K562 (cell line): ENCODE results near the gene HSPA8. TPM values are rescaled to one million over a fixed set of nuclear protein-coding genes. Genes with fewer than 3 reads are reported as not detected.

Source experiments
- DPF2 ChIP-seq: fragments of 450-650 bp; IDR thresholded peaks from 2 replicates; pipeline ENCODE4 v1.6.1; 2016
- ELF2 ChIP-seq: fragments of 250-450 bp; sonication (Bioruptor Pico); IDR thresholded peaks from 2 replicates; pipeline ENCODE4 v1.5.0; 2021; ENCODE audit warnings: mild to moderate bottlenecking
- FOXK2 ChIP-seq, 2 experiments: fragments of 450-650 bp; IDR thresholded peaks in 1 of 2; conservative IDR thresholded peaks in 1 of 2; 2 replicates each; pipeline ENCODE4 v1.6.1; 2016; ENCODE audit warnings: low read depth in 2 of 2, mild to moderate bottlenecking in 1 of 2
- GTF2E2 ChIP-seq: fragments of 200-800 bp; sonication (Bioruptor generic); IDR thresholded peaks from 2 replicates; pipeline ENCODE4 v1.6.1; 2016; ENCODE audit warnings: missing genetic modification characterization, missing compliant biosample characterization
- LCOR ChIP-seq: sonication (generic); formaldehyde crosslinking; IDR thresholded peaks from 2 replicates; pipeline ENCODE4 v1.8.0; 2022; ENCODE audit warnings: mild to moderate bottlenecking, missing genetic modification reagents
- RBM39 ChIP-seq: fragments of 200-400 bp; formaldehyde crosslinking; optimal IDR thresholded peaks from 2 replicates; pipeline ENCODE3; 2018; ENCODE audit warnings: low read depth, low read length
- ZNF561 ChIP-seq: fragments of 450-650 bp; formaldehyde crosslinking; conservative IDR thresholded peaks from 2 replicates; pipeline ENCODE4 v1.4.0; 2020; ENCODE audit warnings: mild to moderate bottlenecking, moderate library complexity
- ZSCAN29 ChIP-seq: fragments of 450-650 bp; IDR thresholded peaks from 2 replicates; pipeline ENCODE4 v1.6.1; 2017
- polyA plus RNA-seq, 8 experiments: library from polyadenylated mRNA; depleted of rRNA in 4 of 8; stranded (reverse) in 5 of 8; unstranded in 3 of 8; fragments of >200 nt; fragmentation: Nextera tagmentation in 2 of 8; fragmentation: Illumina TruSeq in 1 of 8; extraction: Ambion mirVana in 2 of 8; extraction: Trizol in 1 of 8; gene quantifications; 2 replicates each; pipeline versions ENCODE4 v1.2.1 to v1.2.3, GENCODE V29; 2011 to 2014; ENCODE audit warnings: inconsistent platforms in 1 of 8, missing spikeins in 1 of 8
- total RNA-seq, 7 experiments: library from RNA; depleted of rRNA in 6 of 7; stranded (reverse); fragments of >200 nt in 6 of 7; fragmentation: Illumina TruSeq in 2 of 7; extraction: Trizol in 2 of 7; gene quantifications; 2 replicates each; pipeline versions ENCODE4 v1.2.1 to v1.2.3, GENCODE V29; 2011 to 2021; ENCODE audit warnings: low replicate concordance in 1 of 7
- TF ChIP-seq, protein P1 (sequence below), 2 experiments: fragments of 450-650 bp; formaldehyde crosslinking in 1 of 2; IDR thresholded peaks; 2 replicates each; pipeline versions ENCODE4 v1.4.0 to v1.6.1; 2014 to 2020; ENCODE audit warnings: mild to moderate bottlenecking in 2 of 2, borderline replicate concordance in 1 of 2, low read depth in 1 of 2
- TF ChIP-seq, protein P2 (sequence below): sonication (generic); formaldehyde crosslinking; IDR thresholded peaks from 2 replicates; pipeline ENCODE4 v1.8.0; 2022; ENCODE audit warnings: mild to moderate bottlenecking, missing genetic modification reagents
- TF ChIP-seq, protein P3 (sequence below): fragments of 250-450 bp; sonication (Bioruptor Pico); IDR thresholded peaks from 2 replicates; pipeline ENCODE4 v1.4.0; 2020

Gene HSPA8
- total and polyA plus RNA-seq, 9 of the 15 experiments (the other 6 are each of a cell fraction or from before 2014, with no cell fraction given) = 1,250 to 3,966 (median 2,773) TPM

DNA sequence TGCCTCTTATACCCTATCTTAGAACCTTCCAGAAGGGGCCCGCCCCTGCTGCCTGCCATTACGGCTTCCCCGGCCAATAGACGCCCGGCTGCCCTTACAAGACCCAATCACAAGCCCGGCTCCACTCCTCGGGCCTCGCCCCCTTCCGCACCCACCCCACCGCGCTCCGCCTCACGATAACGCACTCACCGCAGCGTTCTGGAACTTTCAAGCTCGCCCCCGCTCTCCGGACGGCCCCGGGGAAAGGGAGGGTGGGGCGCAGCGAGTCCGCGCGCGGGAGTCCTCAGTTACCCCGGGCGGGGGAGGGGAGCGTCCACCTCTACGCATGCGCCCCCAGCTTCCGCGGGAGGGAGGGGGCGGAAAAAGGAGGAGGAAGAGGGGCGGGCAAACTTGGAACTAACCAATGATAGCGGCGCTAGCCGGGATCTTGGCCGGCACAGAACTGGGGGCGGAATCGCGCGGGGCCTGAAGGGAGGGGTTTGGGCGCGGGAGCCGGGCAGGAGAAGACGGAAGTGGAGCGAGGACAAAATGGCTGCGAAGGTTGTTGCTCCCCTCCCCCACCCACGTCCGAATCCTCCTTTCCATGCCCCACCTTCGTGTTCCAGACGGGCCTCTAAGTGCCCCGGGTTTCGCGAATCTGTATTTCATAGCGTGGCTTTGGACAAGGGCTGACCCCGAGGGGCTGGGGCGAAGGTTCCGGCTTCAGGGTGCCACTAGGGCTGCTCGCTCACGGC lies 389 bp upstream of the HSPA8 start (continued):
- TF ChIP-seq, protein P1, sequence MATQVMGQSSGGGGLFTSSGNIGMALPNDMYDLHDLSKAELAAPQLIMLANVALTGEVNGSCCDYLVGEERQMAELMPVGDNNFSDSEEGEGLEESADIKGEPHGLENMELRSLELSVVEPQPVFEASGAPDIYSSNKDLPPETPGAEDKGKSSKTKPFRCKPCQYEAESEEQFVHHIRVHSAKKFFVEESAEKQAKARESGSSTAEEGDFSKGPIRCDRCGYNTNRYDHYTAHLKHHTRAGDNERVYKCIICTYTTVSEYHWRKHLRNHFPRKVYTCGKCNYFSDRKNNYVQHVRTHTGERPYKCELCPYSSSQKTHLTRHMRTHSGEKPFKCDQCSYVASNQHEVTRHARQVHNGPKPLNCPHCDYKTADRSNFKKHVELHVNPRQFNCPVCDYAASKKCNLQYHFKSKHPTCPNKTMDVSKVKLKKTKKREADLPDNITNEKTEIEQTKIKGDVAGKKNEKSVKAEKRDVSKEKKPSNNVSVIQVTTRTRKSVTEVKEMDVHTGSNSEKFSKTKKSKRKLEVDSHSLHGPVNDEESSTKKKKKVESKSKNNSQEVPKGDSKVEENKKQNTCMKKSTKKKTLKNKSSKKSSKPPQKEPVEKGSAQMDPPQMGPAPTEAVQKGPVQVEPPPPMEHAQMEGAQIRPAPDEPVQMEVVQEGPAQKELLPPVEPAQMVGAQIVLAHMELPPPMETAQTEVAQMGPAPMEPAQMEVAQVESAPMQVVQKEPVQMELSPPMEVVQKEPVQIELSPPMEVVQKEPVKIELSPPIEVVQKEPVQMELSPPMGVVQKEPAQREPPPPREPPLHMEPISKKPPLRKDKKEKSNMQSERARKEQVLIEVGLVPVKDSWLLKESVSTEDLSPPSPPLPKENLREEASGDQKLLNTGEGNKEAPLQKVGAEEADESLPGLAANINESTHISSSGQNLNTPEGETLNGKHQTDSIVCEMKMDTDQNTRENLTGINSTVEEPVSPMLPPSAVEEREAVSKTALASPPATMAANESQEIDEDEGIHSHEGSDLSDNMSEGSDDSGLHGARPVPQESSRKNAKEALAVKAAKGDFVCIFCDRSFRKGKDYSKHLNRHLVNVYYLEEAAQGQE (IDR thresholded peaks at IDR 0.05; ENCODE audit: borderline replicate concordance) = peak; percentile 64
- TF ChIP-seq, protein P1 (CRISPR knock-in tag; IDR thresholded peaks at IDR 0.05; ENCODE audit: low read depth) = no peak
- TF ChIP-seq, protein P2, sequence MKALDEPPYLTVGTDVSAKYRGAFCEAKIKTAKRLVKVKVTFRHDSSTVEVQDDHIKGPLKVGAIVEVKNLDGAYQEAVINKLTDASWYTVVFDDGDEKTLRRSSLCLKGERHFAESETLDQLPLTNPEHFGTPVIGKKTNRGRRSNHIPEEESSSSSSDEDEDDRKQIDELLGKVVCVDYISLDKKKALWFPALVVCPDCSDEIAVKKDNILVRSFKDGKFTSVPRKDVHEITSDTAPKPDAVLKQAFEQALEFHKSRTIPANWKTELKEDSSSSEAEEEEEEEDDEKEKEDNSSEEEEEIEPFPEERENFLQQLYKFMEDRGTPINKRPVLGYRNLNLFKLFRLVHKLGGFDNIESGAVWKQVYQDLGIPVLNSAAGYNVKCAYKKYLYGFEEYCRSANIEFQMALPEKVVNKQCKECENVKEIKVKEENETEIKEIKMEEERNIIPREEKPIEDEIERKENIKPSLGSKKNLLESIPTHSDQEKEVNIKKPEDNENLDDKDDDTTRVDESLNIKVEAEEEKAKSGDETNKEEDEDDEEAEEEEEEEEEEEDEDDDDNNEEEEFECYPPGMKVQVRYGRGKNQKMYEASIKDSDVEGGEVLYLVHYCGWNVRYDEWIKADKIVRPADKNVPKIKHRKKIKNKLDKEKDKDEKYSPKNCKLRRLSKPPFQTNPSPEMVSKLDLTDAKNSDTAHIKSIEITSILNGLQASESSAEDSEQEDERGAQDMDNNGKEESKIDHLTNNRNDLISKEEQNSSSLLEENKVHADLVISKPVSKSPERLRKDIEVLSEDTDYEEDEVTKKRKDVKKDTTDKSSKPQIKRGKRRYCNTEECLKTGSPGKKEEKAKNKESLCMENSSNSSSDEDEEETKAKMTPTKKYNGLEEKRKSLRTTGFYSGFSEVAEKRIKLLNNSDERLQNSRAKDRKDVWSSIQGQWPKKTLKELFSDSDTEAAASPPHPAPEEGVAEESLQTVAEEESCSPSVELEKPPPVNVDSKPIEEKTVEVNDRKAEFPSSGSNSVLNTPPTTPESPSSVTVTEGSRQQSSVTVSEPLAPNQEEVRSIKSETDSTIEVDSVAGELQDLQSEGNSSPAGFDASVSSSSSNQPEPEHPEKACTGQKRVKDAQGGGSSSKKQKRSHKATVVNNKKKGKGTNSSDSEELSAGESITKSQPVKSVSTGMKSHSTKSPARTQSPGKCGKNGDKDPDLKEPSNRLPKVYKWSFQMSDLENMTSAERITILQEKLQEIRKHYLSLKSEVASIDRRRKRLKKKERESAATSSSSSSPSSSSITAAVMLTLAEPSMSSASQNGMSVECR (CRISPR knock-in tag) = peak; percentile 75
- peak; percentile 85; the same call in 1 of the 2 replicates for TF ChIP-seq GTF2E2 (tag)
- peak; percentile 64; the same call in 1 of the 2 replicates for TF ChIP-seq LCOR (CRISPR knock-in tag)
- TF ChIP-seq ZSCAN29 = 0 out of 2 replicates have a peak, but pooled peaks have one; percentile 33
- peak in 1 of 2 experiments; percentile 12; a peak in 1 of 4 replicates for TF ChIP-seq FOXK2 (conservative IDR thresholded peaks at IDR 0.05 in 1 of 2, IDR thresholded peaks at IDR 0.05 in 1 of 2; ENCODE audit: low read depth in 2 of 2)
- TF ChIP-seq, protein P3, sequence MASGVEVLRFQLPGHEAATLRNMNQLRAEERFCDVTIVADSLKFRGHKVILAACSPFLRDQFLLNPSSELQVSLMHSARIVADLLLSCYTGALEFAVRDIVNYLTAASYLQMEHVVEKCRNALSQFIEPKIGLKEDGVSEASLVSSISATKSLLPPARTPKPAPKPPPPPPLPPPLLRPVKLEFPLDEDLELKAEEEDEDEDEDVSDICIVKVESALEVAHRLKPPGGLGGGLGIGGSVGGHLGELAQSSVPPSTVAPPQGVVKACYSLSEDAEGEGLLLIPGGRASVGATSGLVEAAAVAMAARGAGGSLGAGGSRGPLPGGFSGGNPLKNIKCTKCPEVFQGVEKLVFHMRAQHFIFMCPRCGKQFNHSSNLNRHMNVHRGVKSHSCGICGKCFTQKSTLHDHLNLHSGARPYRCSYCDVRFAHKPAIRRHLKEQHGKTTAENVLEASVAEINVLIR (CRISPR knock-in tag) = no peak
- TF ChIP-seq ZNF561 (CRISPR knock-in tag) = no peak
- peak; percentile 30; the same call in 1 of the 2 replicates for TF ChIP-seq ELF2
- TF ChIP-seq RBM39 = peak; percentile 14
- TF ChIP-seq DPF2 = peak; percentile 33; the same call in 1 of the 2 replicates
